ENCODE measurements around the gene HOXC4. TPM values are rescaled to one million over a fixed set of nuclear protein-coding genes. Genes with fewer than 3 reads are reported as not detected.

Gene HOXC4
- total and polyA plus RNA-seq, 4 donors = 0.18 to 0.86 (median 0.51) TPM

- H3K9me3 ChIP-seq (ENCODE audit: control insufficient read depth in 4 of 4, insufficient read depth in 3 of 4, low read length in 3 of 4) = peaks cover 0 to 3% (median 0%) of the 10 kb centered on the region in 4 donors
- peaks cover 0 to 34% (median 3%) of the 10 kb centered on the region in 5 donors for H3K4me1 ChIP-seq (ENCODE audit: control insufficient read depth in 5 of 5, insufficient read depth in 5 of 5, low read length in 5 of 5)
- no peak overlapping the region for H3K4me3 ChIP-seq
- ATAC-seq (ENCODE audit: insufficient read depth, low FRiP score) (no peak), DNase-seq (no peak)
- peaks cover 0 to 73% (median 30%) of the 10 kb centered on the region in 3 donors for H3K27me3 ChIP-seq (ENCODE audit: control insufficient read depth in 3 of 3, insufficient read depth in 3 of 3, low read length in 2 of 3)
- H3K36me3 ChIP-seq (ENCODE audit: control insufficient read depth in 4 of 4, insufficient read depth in 4 of 4, low read length in 4 of 4) = no peaks in the 10 kb centered on the region
- no peak for TF ChIP-seq CTCF (IDR thresholded peaks at IDR 0.05; ENCODE audit: control extremely low read depth, extremely low read depth)
- no peak overlapping the region for H3K9ac ChIP-seq (ENCODE audit: insufficient read depth in 1 of 2, low read length in 2 of 2)
- H3K27ac ChIP-seq (ENCODE audit: low read depth in 1 of 2, low read length in 1 of 2) = no peak overlapping the region
- 30 to 40% methylated on average over 36 to 38 of the region's 38 CpGs for WGBS, 2 donors
Measured at GRCh38 chr12:54060174-54060974, 6.7 kb downstream of the HOXC4 start.

- Histone ChIP-seq H3K27ac (ENCODE audit: low read depth in 1 of 2, low read length in 1 of 2) (no peak overlapping the region), H3K9ac (ENCODE audit: insufficient read depth in 1 of 2, low read length in 2 of 2) (no peak overlapping the region), H3K9me3 (ENCODE audit: control insufficient read depth in 4 of 4, insufficient read depth in 3 of 4, low read length in 3 of 4) (peaks cover 0 to 3% (median 0%) of the 10 kb centered on the region in 4 donors), H3K36me3 (ENCODE audit: control insufficient read depth in 4 of 4, insufficient read depth in 4 of 4, low read length in 4 of 4) (no peaks in the 10 kb centered on the region), H3K4me3 (no peak overlapping the region), H3K27me3 (ENCODE audit: control insufficient read depth in 3 of 3, insufficient read depth in 3 of 3, low read length in 2 of 3) (peaks cover 0 to 72% (median 26%) of the 10 kb centered on the region in 3 donors), H3K4me1 (ENCODE audit: control insufficient read depth in 5 of 5, insufficient read depth in 5 of 5, low read length in 5 of 5) (peaks cover 0 to 26% (median 0%) of the 10 kb centered on the region in 5 donors)
- no peak for TF ChIP-seq CTCF (IDR thresholded peaks at IDR 0.05; ENCODE audit: control extremely low read depth, extremely low read depth)
- DNase-seq (no peak), ATAC-seq (ENCODE audit: insufficient read depth, low FRiP score) (no peak)
- 48 to 55% methylated on average over 7 of the region's 7 CpGs for WGBS, 2 donors
Measured at GRCh38 chr12:54060975-54061778, 7.5 kb downstream of the HOXC4 start.

- Histone ChIP-seq H3K27me3 (ENCODE audit: control insufficient read depth in 3 of 3, insufficient read depth in 3 of 3, low read length in 2 of 3) (peaks cover 0 to 38% (median 10%) of the 10 kb centered on the region in 3 donors), H3K4me1 (ENCODE audit: control insufficient read depth in 5 of 5, insufficient read depth in 5 of 5, low read length in 5 of 5) (peaks cover 0 to 12% (median 0%) of the 10 kb centered on the region in 5 donors), H3K4me3 (no peak overlapping the region), H3K36me3 (ENCODE audit: control insufficient read depth in 4 of 4, insufficient read depth in 4 of 4, low read length in 4 of 4) (no peaks in the 10 kb centered on the region), H3K9ac (ENCODE audit: insufficient read depth in 1 of 2, low read length in 2 of 2) (no peak overlapping the region), H3K27ac (ENCODE audit: low read depth in 1 of 2, low read length in 1 of 2) (no peak overlapping the region), H3K9me3 (ENCODE audit: control insufficient read depth in 4 of 4, insufficient read depth in 3 of 4, low read length in 3 of 4) (peaks cover 0 to 3% (median 0%) of the 10 kb centered on the region in 4 donors)
- ATAC-seq (ENCODE audit: insufficient read depth, low FRiP score) (no peak), DNase-seq (no peak)
- no peak for TF ChIP-seq CTCF (IDR thresholded peaks at IDR 0.05; ENCODE audit: control extremely low read depth, extremely low read depth)
Measured at GRCh38 chr12:54065677-54066076, 12.0 kb downstream of the HOXC4 start.
